GM18907 (cell line): ENCODE results near the gene COL4A4.
A peak's percentile ranks its signal among the peaks of the same experiment; 100 is the strongest.

Experiments
- ATAC-seq: cut with Tn5 transposase; IDR thresholded peaks from one replicate; pipeline ENCODE4 v1.9.1; 2021; ENCODE audit warnings: mild to moderate bottlenecking, moderate library complexity; ENCODE audit not compliant: unreplicated experiment

Gene COL4A4

DNA sequence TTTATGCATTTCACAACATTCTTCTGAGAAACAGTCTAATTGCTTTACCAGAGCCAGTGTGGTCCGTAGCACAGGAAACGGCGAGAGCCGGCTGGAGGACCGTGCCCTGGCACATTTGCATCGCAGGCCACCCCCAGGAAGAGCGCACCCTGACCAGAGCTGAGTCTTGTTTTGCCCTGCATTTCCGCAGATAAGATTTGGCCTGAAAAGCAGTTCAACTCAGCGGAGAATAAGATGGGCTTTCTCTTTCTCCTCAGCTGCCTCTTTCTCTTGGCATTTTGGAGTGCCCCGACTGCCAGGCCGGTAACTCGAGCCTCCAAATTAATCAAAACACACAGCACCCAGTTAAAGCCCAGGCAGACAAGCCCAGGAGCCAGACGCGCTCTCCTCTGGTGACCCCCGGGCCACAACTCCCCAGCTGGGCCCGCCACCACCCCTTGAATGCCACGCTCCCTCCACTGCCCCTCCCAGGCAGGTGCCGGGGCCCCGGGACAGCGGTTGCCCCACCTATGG is 464 bp downstream of the COL4A4 start:
- ATAC-seq = peak; percentile 86

GRCh38 chr2:227161947-227162346 is 2.1 kb downstream of the COL4A4 start:
- ATAC-seq = no peak

- no peak for ATAC-seq
Measured at GRCh38 chr2:227160164-227160563, 3.8 kb downstream of the COL4A4 start.

GRCh38 chr2:227154986-227155774 is 8.8 kb downstream of the COL4A4 start:
- no peak for ATAC-seq

- ATAC-seq = no peak
Measured at GRCh38 chr2:227153758-227154486, 10.1 kb downstream of the COL4A4 start.

- ATAC-seq = no peak
Measured at GRCh38 chr2:227153307-227153706, 10.7 kb downstream of the COL4A4 start.

DNA sequence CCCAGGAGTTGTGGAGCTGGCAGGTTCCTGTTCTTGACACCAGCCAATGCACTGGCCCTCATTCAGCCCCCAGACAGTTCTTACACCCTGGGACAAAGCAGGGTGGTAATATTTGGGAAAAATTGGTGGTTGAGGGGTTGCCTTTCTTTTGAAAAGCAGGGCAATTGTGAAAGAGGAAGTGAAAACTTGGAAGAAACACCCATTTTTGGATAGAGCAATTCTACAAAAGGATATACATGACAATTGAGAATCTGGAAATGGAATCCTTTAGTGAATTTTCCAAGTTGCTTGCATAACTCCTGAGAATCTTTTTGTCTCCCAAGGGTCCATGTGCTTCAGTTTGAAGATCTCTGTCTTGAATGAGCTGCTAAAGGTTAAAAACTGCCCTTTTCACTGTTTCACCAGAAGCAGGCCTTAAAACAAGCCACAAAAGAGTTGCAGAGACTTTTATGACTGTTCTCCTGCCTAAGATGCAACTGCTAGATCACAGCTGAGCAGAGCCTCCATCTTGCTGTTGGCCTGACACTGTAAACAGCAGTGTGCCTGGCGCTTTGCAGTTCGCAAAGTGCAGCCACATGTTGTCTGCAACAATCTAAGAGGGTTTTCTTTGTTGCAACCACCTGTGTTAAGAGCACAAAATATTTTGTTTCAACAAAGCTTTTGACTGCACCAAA is 11.8 kb downstream of the COL4A4 start:
- ATAC-seq = no peak

DNA sequence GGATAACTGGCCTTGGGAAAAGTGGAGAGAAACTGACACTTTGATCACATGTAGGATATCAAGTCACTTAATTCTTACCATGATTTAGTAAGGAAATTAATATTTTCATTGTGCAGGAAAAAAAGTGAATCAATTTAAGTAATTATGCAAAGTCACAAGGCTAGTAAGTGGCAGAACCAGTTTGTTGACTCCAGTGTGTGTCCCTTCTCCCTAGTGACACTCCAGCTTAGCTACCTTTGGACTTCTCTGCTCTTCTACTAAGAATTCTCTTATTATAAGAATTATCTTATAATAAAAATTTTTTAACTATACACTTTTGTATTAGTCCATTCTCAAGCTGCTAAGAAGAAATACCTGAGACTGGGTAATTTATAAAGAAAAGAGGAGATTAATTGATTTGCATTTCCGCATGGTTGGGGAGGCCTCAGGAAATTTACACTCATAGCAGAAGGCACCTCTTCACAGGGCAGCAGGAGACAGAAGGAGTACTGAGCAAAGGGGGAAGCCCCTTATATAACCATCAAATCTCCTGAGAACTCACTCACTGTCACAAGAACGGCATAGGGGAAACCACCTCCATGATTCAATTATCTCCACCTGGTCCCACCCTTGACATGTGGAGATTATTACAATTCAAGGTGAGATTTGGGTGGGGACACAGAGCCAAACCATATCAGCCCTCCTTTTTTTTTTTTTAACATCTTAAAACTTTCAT is 13.6 kb downstream of the COL4A4 start:
- no peak for ATAC-seq

GRCh38 chr2:227148106-227148505 is 15.9 kb downstream of the COL4A4 start:
- ATAC-seq = no peak

- no peak for ATAC-seq
Measured at GRCh38 chr2:227147023-227147422, 17.0 kb downstream of the COL4A4 start.

- no peak for ATAC-seq
Measured at GRCh38 chr2:227146456-227146855, 17.5 kb downstream of the COL4A4 start.

DNA sequence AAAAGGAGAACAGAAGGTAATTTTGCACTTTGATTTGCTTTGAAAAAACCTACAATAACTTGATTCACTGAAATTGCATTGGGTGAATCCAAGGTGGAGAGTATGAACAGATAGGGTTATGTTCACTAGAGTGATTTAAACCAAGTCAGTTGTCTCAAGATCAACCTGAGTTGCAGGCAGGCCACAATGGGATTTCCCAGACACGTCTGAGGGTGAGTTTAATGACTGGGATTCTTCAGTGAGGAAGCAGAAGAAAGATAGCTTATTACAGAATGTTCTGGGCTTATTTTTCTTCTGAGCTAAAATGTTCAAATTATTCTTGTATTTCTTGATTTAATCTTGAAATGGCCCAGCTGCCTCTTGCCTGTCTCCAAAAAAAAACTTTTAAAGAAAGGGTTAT is 20.1 kb downstream of the COL4A4 start:
- ATAC-seq = no peak

DNA sequence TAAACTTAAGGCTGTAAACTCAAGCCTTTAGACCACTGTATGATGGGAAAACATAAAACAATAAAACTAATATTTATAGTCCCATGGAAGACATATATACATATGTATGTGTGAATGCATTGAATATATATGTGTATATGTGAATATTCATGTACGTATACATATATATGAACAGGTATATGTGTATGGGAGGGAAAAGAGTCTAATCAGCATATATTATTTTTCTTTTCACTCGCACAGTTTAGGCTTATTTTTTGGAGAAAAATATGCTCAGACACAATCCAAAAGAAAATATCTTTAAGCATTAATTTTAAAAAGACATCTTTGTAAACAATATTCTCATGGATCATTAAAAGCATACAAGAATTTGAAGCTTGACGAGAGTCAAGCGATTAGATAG is 22.7 kb downstream of the COL4A4 start:
- ATAC-seq = no peak

- ATAC-seq = no peak
Measured at GRCh38 chr2:227134591-227134990, 29.4 kb downstream of the COL4A4 start.

- no peak for ATAC-seq
Measured at GRCh38 chr2:227132986-227133385, 31.0 kb downstream of the COL4A4 start.

GRCh38 chr2:227130636-227131035 is 33.4 kb downstream of the COL4A4 start:
- no peak for ATAC-seq

DNA sequence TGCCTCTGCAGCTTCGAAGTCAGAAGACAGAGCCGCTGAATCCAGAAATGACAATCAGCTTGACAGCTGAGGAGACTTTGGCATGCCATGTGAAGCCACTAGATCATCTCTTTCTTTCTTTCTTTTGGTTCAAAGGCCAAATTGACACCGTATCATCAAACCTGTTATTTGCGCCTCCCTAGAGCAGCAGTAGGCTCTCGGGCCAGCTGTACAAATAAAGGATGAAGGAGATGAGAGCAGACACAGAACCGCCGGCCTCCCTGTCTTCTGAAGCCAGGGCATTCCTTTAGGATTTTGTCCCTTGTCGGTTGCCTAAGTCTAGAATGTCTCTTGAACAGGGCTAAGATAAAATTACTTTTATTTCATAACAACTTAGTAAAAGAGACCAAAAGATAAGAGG is 36.8 kb downstream of the COL4A4 start:
- ATAC-seq = no peak

GRCh38 chr2:227125506-227125905 is 38.5 kb downstream of the COL4A4 start:
- no peak for ATAC-seq

DNA sequence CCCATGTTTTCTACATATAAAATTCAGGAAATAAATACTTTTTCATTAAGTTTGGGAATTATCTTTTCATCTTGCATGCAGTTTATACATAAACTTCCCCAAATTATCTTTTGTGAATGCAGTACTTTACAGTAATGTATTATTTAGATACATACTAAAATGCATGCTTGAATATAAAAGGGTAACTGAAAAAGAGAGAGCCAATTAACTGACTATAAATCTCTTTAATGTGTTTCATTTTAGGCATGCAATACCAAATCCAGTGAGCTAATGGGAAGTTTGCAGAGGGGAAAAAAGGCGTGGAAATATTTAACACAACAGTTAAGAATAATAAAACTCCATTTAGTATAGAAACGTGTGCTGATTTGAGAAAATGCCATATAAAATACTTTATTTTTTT is 39.2 kb downstream of the COL4A4 start:
- no peak for ATAC-seq

- no peak for ATAC-seq
Measured at GRCh38 chr2:227123697-227124096, 40.3 kb downstream of the COL4A4 start.

DNA sequence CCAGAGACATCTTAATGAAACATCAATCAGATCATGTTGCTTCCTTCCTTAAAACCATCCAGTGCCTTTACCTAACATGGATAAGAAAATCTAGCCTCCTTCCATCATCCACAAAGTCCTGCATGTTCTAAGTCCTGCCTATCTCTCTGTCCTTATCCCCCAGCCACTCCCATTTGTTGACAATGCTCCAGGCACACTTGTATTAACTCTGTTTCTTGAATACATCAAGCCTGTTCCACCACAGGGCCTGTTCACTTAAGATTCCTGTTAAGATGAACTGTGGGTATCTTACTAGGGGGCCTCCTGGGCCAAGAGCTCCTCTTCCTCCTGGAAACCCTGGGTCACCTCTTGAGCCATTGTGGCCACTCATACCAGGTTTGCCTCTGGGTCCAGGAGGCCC is 45.7 kb downstream of the COL4A4 start:
- ATAC-seq = no peak
